Stimulated activated CD4-positive, alpha-beta T cell treated with anti-CD3 and anti-CD28 coated beads, TNF-alpha, amount 100 ng/mL, for 48 hours (primary cell): ENCODE results near the gene UBE2D1.

Experiments used
- DNase-seq, 3 donors: peaks; one replicate each; pipeline ENCODE4 v3.0.0-alpha.2; 2020; ENCODE audit warnings: low read depth in 3 of 3

Gene UBE2D1

DNA sequence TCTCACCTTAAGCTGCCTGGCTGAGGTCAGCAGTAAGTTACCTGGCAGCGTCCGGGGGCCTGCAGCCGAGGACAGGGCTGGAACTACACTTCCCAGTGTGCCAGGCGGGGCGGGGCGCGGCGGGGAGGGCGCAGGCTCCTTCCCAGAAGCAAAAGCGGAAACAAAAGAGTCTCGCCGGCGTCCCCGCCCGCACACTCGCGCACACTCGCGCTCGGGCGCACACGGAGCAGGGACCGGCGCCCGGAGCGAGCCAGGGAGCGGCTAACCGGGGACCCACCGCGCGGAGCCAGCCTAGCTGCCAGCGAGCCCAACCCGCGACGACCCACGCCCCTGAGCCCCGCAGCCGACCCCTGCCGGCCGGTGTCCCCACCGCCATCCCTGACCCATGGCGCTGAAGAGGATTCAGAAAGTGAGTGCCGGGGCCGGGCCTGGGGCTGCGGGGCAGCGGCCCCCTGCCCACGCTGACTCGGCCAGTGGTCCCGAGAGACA is at the start of gene UBE2D1:
TSS of gene UBE2D1 (plus strand) at position 190 of the 489 bp plus-strand sequence. CDS start at position 386, 196 bp downstream.
- DNase-seq = peak; percentile 75 to 86 (median 77)

DNA sequence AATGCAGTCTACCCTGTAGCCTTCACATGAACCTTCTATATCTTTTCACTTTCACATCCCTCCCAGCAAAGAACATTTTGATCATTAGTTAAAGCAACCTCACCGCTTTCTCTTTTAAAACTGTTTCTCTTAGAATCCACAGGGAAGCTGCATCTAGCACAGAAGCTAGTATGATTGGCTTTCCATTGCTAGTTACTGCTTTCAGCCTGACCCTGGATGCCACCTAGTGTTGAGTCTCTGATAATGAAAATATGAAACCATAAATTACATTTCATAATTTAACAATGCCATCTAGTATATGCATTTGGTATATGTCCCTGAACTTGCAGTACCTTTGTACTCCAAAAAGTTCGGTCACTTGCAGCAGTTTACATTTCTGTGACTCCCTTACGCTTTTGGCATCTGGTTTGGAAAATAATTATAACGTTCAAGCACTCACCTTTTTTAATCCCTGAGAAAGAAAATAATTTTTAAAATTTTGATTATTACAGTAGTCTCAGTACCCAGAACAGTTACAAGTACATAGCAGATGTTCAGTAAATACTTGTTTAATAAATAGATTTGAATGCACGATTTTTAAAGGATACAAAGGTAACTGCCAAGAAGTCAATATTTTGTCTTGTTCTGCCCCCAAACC is 43.1 kb upstream of the UBE2D1 start:
- DNase-seq = peak in 1 of 3 donors; percentile 13

DNA sequence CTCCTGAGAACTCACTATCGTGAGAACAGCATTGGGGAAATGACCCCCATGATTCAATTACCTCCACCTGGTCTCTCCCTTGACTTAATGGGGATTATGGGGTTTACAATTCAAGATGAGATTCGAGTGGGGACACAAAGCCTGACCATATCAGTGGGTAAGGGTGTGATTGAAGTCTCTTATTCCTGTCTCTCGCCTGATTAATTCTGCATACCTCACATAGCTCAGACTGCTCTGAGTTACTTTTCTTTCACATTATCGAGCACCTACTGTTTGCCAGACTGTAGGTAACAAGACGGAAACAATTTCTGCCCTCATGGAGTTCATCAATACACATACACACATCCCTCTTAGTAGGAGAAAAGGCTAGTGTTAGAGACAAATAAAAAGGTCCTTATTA is 40.8 kb upstream of the UBE2D1 start:
- no peak for DNase-seq

DNA sequence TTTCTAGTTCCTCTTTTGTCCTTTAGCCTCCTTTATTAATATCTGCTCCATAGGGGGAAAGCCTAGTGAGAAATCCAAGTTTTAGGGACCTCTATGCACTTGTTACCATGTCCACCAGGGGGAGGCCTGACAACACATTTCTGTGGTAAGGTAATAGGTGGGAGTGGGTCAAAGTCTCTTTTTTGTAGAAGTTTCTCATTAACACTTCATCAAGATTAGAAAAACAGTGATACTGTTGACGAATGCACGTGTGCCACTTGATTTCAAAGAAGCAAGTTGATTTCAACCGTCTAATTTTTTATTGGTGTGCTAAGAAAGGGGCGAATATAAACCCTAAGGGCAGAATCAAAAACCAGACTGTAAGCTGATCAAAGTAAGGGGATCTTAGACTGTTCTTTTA is 35.2 kb upstream of the UBE2D1 start:
- DNase-seq = peak in 2 of 3 donors; percentile 5 to 42

DNA sequence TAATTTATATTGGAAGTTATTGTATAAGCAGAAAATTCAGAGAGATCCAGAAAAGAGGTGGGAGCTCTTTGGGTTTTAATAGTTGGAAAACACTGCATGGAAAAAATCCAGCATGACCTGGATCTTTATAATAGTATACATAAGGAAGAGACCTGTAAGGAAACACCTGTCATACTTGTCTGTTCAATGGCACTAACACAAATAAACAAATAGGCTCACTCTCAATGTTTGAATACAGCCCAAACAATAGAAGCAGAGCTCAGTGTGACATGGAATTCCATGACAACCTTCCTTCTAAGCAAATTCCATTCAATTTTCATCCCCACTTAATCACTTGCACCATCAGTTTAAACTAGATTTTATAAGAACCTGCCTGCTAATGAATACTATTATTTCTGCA is 34.1 kb upstream of the UBE2D1 start:
- DNase-seq = no peak

DNA sequence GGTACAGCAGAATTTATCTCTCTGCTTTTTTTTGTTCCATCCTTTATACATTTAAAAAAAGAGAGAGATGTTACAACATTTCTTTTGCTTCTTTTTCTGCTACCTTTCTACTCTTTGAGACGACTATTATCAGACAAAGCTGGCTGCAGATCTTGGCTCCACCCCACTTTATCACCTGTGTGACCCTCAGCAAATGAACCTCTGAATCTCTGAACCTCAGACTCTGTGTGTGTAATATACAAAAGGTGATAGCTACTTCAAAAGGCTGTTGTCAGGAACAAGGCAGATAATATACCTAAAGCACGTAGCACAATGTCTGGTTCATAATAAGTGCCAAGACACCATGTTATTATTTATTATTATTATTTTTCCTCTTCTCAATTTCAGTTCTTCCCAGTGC is 32.6 kb upstream of the UBE2D1 start:
- no peak for DNase-seq

DNA sequence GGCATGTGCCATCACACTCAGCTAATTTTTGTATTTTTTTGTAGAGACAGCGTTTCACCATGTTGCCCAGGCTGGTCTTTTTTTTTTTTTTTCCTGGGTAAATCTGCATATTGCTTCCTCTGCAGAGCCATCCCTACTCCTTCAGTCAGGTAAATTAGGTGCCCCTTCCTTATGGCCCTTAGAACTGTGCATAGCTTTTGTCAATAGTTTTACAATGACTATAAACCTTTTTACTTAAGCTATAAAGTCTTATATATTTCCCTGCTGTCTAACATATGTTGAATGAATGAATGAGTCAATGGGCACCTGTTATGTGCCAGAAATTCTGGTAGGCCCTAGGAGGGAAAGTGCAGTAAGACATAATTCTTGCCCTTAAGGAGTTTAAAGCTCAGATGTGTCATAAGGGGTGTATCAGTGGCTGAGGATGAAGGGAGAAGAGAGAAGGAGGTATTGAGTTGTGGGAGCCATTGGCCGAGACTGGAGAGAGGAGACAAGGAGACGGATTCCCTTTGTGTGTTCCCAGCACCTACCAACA is 30.6 kb upstream of the UBE2D1 start:
- no peak for DNase-seq

DNA sequence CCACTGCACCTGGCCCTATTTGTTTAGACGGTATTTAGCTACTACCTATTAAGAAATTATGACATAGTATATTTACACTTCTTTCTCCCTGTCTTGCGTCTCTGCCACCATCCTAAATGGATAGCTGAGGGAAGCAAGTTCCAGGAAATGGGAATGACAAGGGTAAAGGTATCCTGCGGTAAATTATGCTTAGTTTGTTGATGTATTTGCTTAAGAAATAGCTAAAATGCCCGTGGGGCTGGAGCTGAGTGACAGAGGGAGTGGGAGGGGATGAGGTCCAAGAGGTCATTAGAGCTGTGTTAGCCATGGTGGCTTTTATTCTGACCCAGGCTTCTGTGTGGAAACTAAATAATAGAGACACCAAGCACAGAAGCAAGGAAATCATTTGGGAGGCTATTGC is 29.0 kb upstream of the UBE2D1 start:
- no peak for DNase-seq

DNA sequence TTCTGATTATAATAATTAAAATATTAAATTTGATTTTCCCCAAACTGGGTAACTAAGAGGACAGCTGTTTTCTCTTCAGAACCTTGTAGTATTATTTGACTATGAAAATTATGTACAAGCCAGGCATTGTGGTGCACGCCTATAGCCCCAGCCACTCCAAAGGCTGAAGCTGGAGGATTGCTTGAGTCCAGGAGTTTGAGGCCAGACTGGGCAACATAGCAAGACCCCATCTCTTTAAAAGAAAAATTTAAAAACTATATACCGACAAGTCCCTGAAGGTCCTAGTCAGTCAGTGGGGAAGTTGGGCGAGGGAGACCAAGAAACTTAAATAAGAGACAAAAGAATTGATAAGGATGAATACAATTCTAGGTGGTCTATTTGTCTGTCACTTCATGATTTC is 27.1 kb upstream of the UBE2D1 start:
- no peak for DNase-seq

DNA sequence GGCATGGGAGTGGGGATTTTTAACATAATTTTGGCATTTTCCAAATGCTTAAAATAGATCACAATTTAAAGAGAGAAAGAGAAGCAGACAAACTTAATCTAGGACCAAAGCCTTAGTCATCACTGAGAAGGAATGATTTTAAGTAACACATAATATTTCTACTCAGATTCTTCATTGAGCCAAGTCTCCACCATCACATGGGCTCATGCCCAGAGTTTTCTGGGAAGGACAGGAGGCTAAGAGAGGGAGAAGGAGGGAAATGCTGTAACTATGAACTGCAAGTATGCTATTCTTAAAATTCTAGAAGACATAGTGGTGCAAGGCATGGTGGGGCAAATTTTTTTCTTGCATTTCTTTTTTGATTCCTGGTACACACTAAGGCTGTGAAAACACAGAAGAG is 23.8 kb upstream of the UBE2D1 start:
- no peak for DNase-seq

DNA sequence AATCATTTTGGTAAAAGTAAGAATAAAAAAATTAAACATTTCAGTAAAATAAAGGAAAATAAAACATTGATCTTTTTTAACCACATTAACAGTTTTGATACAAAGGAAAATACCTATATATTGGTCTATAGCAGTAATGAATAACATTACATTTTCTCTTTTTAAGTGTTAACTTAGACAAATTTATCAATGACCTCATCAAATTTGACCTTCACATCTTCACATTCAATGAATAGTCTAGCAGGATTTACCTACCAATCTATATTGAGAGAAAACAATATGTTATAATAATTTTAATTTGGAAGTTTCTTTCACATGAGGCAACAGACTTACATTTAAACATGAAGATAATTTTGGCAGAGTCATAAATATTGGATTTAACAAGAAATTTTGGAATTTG is 17.9 kb upstream of the UBE2D1 start:
- DNase-seq = no peak

DNA sequence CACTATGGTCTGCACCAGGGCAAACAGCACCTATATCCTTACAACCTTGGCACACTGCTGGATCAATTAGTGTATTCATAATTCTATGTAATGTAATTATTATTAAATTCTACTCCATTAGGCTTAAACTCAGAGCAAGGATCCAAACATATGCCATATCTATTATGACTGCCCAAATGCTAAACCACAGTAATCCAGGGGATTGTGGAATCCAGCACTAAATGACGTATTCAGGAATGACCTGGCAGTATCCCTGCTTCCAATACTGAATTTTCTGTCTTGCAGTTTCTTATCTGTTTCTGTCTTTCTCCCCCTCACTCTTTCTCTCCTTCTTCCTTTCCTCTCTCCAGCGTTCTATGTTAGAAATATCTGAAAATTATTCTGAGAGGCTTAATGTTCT is 16.5 kb upstream of the UBE2D1 start:
- DNase-seq = no peak

DNA sequence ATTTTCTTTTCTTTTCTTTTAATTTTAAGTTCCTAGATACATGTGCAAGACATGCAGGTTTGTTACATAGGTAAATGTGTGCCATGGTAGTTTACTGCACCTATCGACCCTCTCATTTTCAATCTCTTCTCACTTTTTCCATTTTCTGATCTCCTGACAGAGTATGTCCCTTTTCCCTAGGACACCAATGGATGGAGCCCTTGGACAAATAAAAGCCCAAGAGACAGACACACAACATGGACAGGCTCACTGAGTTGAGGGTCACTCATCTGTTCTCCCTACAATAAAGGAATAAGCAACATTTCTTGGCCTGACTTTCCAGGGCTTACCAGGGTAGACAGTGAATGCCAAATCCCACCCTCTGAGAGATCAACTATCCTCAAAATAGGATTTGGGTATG is 15.2 kb upstream of the UBE2D1 start:
- DNase-seq = no peak

DNA sequence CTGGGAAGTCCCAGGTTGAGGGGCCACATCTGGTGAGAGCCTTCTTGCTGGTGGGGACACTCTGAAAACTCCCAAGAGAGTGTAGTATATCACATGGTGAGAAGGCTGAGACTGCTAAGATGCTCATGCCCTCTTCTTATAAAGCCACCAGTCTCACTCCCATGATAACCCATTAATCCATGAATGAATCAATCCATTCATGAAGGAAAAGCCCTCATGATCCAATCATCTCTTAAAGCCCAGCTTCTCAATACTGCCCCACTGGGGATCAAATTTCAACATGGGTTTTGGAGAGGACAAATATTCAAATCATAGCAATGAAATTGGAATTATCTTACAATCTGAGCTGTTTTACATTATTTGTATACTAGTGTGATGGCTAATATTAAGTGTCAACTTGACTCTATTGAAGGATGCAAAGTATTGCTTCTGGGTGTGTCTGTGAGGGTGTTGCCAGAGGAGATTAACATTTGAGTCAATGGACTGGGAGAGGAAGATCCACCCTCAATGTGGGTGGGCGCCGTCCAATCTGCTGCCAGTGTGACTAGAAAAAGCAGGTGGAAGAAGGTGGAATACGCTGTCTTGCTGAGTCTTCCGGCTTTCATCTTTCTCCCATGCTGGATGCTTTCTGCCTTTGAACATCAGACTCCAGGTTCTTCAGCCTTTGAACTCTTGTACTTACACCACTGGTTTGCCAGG is 14.3 kb upstream of the UBE2D1 start:
- DNase-seq = no peak

DNA sequence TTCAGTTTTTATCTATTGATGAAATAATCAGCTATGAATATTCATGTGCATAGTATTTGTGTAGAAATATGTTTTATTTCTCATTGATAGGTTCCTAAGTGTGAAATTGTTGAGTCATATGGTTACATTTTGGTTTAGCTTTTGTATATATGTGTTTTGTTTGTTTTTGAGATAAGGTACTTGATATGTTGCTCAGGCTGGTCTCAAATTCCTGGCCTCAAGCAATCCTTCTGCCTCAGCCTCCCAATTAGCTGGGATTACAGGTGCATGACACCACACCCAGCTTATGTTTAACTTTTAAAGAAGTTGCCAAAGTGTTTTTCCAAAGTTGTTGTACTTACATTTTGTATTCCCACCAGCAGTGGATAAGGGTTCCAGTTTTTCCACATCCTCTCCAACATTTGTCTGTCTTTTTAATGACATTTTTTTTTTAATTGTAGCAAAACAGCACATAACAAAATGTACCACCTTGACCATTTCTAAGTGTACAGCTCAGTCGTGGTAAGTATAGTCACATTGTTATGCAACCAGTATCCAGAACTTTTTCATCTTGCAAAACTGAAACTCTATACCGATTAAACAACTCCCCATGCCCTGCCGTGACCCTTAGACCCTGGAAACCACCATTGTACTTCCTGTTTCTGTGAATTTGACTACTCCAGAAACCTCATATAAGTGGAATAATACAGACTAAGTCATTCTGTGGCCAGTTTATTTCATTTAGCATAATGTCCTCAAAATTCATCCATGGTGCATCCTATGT is 12.6 kb upstream of the UBE2D1 start:
- DNase-seq = no peak

DNA sequence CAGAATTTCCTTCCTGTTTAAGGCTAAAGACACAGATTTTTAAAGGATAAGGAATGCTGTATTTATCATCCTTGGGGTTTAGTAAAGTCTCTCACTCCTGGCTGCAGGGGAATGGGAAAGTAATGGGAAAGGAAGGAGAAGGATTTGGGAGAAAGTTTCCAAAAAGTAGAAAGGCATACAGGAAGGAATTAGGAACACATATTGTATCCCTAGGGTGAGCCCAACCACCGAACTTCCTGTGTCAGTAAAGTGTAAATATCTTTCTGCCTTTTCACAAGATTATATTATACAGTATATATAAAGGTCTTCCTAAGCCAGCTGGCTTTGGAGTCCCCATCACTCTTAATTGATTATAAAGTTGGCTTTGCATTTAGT is 12.0 kb upstream of the UBE2D1 start:
- no peak for DNase-seq

DNA sequence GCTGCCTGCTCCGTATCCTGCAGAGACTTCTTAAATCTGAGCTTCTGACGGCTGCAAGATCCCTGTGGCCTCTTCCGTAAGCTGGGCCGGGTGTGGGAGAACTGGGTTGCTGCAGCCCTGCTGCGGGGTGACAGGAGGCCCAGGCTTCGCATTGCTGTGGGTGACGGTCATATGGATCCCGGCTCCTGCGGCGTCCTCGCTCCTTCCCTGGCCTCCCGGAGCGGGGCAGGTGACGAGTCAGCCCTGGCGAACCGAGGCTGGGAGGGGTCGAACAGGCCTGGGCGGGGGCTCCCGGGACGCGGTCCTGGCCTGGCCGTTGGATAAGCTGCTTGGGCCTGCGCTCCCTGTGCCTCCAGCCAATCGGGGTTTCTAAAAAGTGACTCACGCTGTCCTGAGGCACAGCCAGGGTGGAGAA is 7.8 kb upstream of the UBE2D1 start:
- DNase-seq = no peak

DNA sequence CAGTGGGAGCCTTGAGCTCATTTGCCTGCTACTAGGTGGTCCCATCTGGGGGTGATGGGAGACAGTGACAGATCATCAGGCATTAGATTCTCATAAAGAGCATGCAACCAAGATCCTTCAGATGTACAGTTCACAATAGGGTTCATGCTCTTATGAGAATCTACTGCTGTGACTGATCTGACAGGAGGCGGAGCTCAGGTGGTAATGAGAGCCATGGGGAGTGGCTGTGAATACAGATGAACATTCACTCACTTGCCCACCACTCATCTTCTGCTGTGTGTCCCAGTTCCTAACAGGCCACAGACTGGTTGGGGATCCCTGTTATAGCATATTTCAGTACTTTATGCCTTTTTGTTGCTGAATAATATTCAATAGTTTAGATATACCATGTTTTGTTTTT is 6.6 kb upstream of the UBE2D1 start:
- no peak for DNase-seq

DNA sequence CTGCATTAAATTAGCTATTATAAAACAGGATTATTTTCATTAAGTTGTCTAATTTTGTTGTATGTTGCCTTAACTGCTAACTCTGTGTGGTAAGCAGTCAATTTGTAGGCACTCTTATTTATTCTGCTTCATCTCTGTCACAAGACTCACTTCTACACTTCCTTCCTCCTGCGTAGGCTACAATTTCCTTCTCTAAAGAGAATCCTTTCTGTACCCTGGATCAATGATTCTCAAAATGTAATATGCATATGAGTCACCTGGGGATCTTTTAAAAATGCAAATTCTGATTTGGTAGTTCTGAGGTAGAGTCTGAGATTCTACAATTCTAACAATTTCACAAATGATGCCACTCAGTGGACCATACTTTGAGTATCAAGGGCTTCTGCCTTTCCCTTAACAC is 4.4 kb upstream of the UBE2D1 start:
- no peak for DNase-seq

DNA sequence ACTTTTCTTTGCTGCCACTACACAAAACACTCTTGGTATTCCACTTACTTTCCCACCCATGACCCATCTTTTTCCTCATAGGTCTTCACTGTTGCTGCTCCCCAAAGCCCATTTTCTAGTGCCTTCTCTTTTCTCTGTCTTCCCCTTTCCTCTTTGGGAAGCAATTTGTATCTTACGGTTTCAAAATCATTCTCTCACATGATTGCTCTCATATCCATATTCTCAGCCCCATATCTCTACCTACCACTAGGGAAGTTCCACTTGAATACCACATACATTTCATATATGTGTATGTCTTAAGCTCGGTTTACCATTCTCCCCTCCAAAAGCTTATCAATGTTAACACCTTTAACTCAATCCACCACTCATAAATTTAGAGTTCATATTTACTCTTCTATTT is 3.2 kb upstream of the UBE2D1 start:
- DNase-seq = no peak

DNA sequence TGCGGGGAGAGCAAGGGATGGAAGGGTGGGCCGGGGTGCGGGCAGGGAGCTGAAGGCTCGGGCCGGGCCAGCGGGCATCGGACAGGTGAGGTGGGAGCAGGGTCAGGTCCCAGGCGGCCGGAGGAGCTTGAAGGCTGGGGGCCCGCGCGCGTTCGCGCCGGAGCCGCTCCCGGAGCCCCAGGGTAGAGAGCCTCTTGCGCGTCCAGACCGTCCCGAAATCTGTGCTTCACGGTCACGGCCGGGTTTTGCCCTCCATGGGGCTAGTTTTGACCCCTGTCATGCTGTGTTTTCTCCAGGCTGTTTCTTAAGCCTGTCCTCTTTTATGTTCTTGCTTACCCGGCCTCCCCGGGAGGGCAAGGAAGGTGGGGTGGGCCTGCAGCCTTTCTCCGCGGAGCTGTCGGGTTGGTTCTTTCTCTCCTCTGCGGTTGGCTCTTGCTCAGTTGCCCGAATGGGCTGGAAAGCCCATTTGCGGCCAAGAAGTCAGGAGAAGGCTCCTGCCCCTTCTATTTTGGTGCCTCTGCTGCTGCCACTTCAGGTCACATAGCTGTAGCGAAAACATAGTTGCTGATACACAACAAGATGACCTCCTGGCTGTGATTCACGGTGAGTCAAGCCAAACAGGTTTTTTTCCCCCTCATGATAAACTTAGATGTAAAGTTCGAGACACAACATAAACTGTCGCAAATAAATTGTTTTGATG is 650 bp downstream of the UBE2D1 start:
- peak in 1 of 3 donors; percentile 3 for DNase-seq

DNA sequence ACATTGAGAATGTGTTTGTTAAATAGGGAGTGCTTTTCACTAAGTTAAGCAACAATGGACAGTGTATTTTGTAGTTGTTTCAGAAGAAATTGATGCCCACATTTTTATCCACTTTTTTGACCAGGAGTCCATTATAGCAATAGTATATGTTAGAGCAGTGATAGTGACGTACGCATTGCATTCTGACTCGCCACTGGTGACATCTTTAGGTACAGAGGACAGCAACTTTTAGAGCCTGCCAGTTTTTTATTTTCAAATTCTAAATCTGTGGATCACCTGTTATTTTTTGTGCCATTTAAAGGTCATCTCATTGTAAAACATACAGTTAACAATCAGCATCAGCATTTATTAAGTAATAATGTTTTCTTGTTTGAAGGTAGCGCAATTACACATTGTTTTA is 1.4 kb downstream of the UBE2D1 start:
- DNase-seq = no peak
